ENCODE measurements around the gene ZSCAN21. TPM values are rescaled to one million over a fixed set of nuclear protein-coding genes. Genes with fewer than 3 reads are reported as not detected.

Gene ZSCAN21
- polyA plus RNA-seq, 1 experiment, result 10.6 TPM

- POLR2A ChIA-PET, result no interaction called here
- peaks cover 1% of the 10 kb centered on the region; the same call in 1 of the 2 replicates for H3K36me3 ChIP-seq (ENCODE audit: control insufficient read depth, insufficient read depth, low read length)
- peak within 1 kb of the TSS; percentile 96 for H3K4me3 ChIP-seq (ENCODE audit: low read depth, low read length)
- TF ChIP-seq, protein P1, sequence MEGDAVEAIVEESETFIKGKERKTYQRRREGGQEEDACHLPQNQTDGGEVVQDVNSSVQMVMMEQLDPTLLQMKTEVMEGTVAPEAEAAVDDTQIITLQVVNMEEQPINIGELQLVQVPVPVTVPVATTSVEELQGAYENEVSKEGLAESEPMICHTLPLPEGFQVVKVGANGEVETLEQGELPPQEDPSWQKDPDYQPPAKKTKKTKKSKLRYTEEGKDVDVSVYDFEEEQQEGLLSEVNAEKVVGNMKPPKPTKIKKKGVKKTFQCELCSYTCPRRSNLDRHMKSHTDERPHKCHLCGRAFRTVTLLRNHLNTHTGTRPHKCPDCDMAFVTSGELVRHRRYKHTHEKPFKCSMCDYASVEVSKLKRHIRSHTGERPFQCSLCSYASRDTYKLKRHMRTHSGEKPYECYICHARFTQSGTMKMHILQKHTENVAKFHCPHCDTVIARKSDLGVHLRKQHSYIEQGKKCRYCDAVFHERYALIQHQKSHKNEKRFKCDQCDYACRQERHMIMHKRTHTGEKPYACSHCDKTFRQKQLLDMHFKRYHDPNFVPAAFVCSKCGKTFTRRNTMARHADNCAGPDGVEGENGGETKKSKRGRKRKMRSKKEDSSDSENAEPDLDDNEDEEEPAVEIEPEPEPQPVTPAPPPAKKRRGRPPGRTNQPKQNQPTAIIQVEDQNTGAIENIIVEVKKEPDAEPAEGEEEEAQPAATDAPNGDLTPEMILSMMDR (IDR thresholded peaks at IDR 0.05; ENCODE audit: insufficient read depth, low read depth, low read length), result no peak
- H3K27me3 ChIP-seq (ENCODE audit: control insufficient read depth, insufficient read depth, low read length), result no peaks in the 10 kb centered on the region; the same call in 1 of the 2 replicates
- CTCF ChIA-PET, result interaction anchor here (1.0 to 1.3 kb wide), 6 partner anchors 11 to 115 kb away, joined by 3 to 4 read pairs (median 3); no protein-coding TSS in a partner anchor
- no peak for DNase-seq (ENCODE audit: low read depth)
Measured at GRCh38 chr7:100015232-100016214, 34.1 kb upstream of the ZSCAN21 start, which contains the start of gene ZKSCAN1. Gene ZKSCAN1 (plus strand): TSS chr7:100015596. CDS start chr7:100023507, 7,911 bp downstream.

DNA sequence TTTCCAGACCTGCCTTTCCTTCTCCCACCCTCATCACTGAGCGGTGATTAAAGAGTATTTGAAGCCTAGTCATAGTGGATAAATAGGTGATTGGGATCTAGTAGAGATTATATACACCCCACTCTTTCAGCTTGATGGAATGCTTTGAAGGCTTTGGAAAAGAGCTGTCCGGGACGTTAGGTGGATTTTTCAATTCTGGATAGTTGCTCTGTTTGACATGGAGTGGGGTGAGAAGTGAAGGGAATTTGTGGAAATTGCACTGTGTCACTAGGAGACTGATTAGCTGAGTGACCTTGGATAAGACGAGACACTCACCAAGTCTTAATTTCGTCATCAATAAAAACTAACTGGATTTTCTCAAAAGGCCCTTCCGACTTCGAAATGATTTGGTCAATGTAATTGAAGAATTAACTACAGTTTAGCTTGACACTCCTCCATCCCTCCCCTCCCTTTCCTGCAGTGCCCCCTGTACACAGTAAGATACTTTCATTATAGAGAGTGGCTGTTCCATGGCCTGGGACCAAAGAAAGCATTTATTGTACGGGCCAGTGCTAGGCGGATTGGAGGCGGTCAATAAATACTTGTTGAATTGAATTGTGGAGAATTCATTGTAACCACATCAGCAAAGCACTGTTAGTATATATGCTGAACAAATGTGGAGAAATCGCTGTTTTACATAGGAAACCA lies 33.2 kb upstream of the ZSCAN21 start:
- DNase-seq (ENCODE audit: low read depth), result no peak
- CTCF ChIA-PET, result interaction anchor here (0.6 to 1.5 kb wide), 5 partner anchors 10 to 180 kb away, joined by 3 to 5 read pairs (median 3); no protein-coding TSS in a partner anchor
- TF ChIP-seq, protein P1 (IDR thresholded peaks at IDR 0.05; ENCODE audit: insufficient read depth, low read depth, low read length), result 0 out of 2 replicates have a peak, but pooled peaks have one; percentile 1
- Histone ChIP-seq H3K27me3 (ENCODE audit: control insufficient read depth, insufficient read depth, low read length) (no peaks in the 10 kb centered on the region), H3K4me3 (ENCODE audit: low read depth, low read length) (peak overlapping the region; percentile 96), H3K36me3 (ENCODE audit: control insufficient read depth, insufficient read depth, low read length) (peaks cover 1% of the 10 kb centered on the region; the same call in 1 of the 2 replicates)
- POLR2A ChIA-PET, result no interaction called here

- Histone ChIP-seq H3K36me3 (ENCODE audit: control insufficient read depth, insufficient read depth, low read length) (peaks cover 2% of the 10 kb centered on the region; the same call in 1 of the 2 replicates), H3K4me3 (ENCODE audit: low read depth, low read length) (no peak overlapping the region), H3K27me3 (ENCODE audit: control insufficient read depth, insufficient read depth, low read length) (no peaks in the 10 kb centered on the region)
- no peak for DNase-seq (ENCODE audit: low read depth)
- TF ChIP-seq, protein P1 (IDR thresholded peaks at IDR 0.05; ENCODE audit: insufficient read depth, low read depth, low read length), result no peak
- ChIA-PET CTCF (interaction anchor here (1.2 to 1.5 kb wide), 3 partner anchors 9 to 150 kb away, joined by 3 to 5 read pairs (median 3); no protein-coding TSS in a partner anchor), POLR2A (no interaction called here)
Measured at GRCh38 chr7:100017300-100017699, 32.3 kb upstream of the ZSCAN21 start.

DNA sequence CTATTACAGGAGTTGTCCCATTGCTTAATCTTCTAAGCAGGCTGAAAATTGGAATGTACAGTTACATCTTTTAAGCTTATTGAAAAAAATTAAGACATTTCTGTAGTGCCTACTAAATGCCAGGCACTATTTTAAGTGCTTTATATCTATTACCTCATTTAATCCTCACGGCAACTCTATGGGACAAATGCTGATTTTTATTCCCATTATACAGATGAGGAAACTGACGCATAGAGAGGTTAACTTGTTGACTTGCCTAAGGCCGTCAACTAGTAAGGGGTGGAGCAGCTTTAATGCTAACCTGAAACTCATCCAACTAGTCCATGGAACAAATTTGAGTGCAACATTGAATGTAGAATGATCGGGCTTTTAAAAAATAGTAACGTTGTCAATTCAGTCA lies 31.7 kb upstream of the ZSCAN21 start:
- no peak overlapping the region for H3K4me3 ChIP-seq (ENCODE audit: low read depth, low read length)
- CTCF ChIA-PET, result no interaction called here
- peaks cover 5% of the 10 kb centered on the region for H3K36me3 ChIP-seq (ENCODE audit: control insufficient read depth, insufficient read depth, low read length)
- no peak for DNase-seq (ENCODE audit: low read depth)
- TF ChIP-seq, protein P1 (IDR thresholded peaks at IDR 0.05; ENCODE audit: insufficient read depth, low read depth, low read length), result no peak
- no peaks in the 10 kb centered on the region for H3K27me3 ChIP-seq (ENCODE audit: control insufficient read depth, insufficient read depth, low read length)
- POLR2A ChIA-PET, result no interaction called here
